HepG2 (cell line): Measurements from ENCODE around the gene LAPTM4A. TPM values are rescaled to one million over a fixed set of nuclear protein-coding genes. Genes with fewer than 3 reads are reported as not detected.

Experiments used
- CEBPG ChIP-seq: IDR thresholded peaks from 2 replicates; pipeline ENCODE4 v1.6.1; 2016
- ETV5 ChIP-seq: IDR thresholded peaks from 2 replicates; pipeline ENCODE4 v1.6.1; 2018; ENCODE audit warnings: missing biosample characterization, missing genetic modification reagents, inconsistent platforms, borderline replicate concordance
- GABPB1 ChIP-seq: IDR thresholded peaks from 2 replicates; pipeline ENCODE4 v1.6.1; 2016; ENCODE audit warnings: mild to moderate bottlenecking, missing genetic modification reagents, moderate library complexity, missing compliant biosample characterization
- GTF3A ChIP-seq: sonication (generic); formaldehyde crosslinking; conservative IDR thresholded peaks from 2 replicates; pipeline ENCODE4 v1.4.0; 2020; ENCODE audit warnings: mild to moderate bottlenecking, missing genetic modification reagents
- HHEX ChIP-seq: IDR thresholded peaks from 2 replicates; pipeline ENCODE4 v1.6.1; 2016; ENCODE audit warnings: control low read depth
- HNRNPL ChIP-seq: fragments of 200-400 bp; formaldehyde crosslinking; IDR thresholded peaks from 2 replicates; pipeline ENCODE4 v1.6.1; 2017; ENCODE audit warnings: mild to moderate bottlenecking, low read depth, low read length
- MYNN ChIP-seq: sonication (generic); formaldehyde crosslinking; IDR thresholded peaks from 2 replicates; pipeline ENCODE4 v1.4.0; 2020; ENCODE audit warnings: mild to moderate bottlenecking, low read depth, missing genetic modification reagents
- NFIB ChIP-seq: sonication (generic); formaldehyde crosslinking; IDR thresholded peaks from 2 replicates; pipeline ENCODE4 v1.9.0; 2021; ENCODE audit warnings: missing genetic modification reagents, mild to moderate bottlenecking, borderline replicate concordance
- NFKB2 ChIP-seq: sonication (generic); formaldehyde crosslinking; IDR thresholded peaks from 2 replicates; pipeline ENCODE4 v1.4.0; 2020; ENCODE audit warnings: missing genetic modification reagents, borderline replicate concordance
- PITX1 ChIP-seq: sonication (generic); formaldehyde crosslinking; IDR thresholded peaks from 2 replicates; pipeline ENCODE4 v1.5.1; 2020; ENCODE audit warnings: mild to moderate bottlenecking, missing genetic modification reagents
- REL ChIP-seq: sonication (generic); formaldehyde crosslinking; conservative IDR thresholded peaks from 2 replicates; pipeline ENCODE4 v1.8.0; 2022; ENCODE audit warnings: mild to moderate bottlenecking, missing genetic modification reagents, moderate library complexity
- TAF15 ChIP-seq: fragments of 200-400 bp; formaldehyde crosslinking; IDR thresholded peaks from one replicate; pipeline ENCODE4 v1.6.1; 2018; ENCODE audit warnings: mild to moderate bottlenecking, low read depth, low read length; ENCODE audit not compliant: poor library complexity, severe bottlenecking
- ZBTB3 ChIP-seq: sonication (generic); formaldehyde crosslinking; IDR thresholded peaks from 2 replicates; pipeline ENCODE4 v1.4.0; 2020; ENCODE audit warnings: low read depth, mild to moderate bottlenecking, moderate library complexity, missing genetic modification reagents, borderline replicate concordance
- ZFP91 ChIP-seq: sonication (generic); formaldehyde crosslinking; IDR thresholded peaks from 2 replicates; pipeline ENCODE4 v1.9.0; 2022; ENCODE audit warnings: missing genetic modification reagents, mild to moderate bottlenecking, borderline replicate concordance
- ZNF124 ChIP-seq: sonication (generic); formaldehyde crosslinking; IDR thresholded peaks from 2 replicates; pipeline ENCODE4 v1.4.0; 2020; ENCODE audit warnings: missing genetic modification reagents
- ZNF337 ChIP-seq: sonication (generic); formaldehyde crosslinking; IDR thresholded peaks from 2 replicates; pipeline ENCODE4 v1.5.1; 2020; ENCODE audit warnings: missing genetic modification reagents, low read depth, mild to moderate bottlenecking, borderline replicate concordance
- ZNF33B ChIP-seq: sonication (generic); formaldehyde crosslinking; IDR thresholded peaks from 2 replicates; pipeline ENCODE4 v1.5.1; 2020; ENCODE audit warnings: mild to moderate bottlenecking, missing genetic modification reagents
- ZNF644 ChIP-seq: IDR thresholded peaks from 2 replicates; pipeline ENCODE4 v1.6.1; 2016; ENCODE audit warnings: low read depth
- polyA plus RNA-seq, 8 experiments: library from polyadenylated mRNA; depleted of rRNA in 3 of 8; stranded (reverse) in 7 of 8; unstranded in 1 of 8; fragments of >200 nt; fragmentation: Illumina TruSeq in 4 of 8; extraction: Trizol in 4 of 8; gene quantifications; 2 replicates each; pipeline versions ENCODE4 v1.2.1 to v1.2.3, GENCODE V29; 2011 to 2016; ENCODE audit warnings: low read depth in 4 of 8, missing spikeins in 1 of 8, mixed read lengths in 1 of 8; ENCODE audit not compliant: insufficient read depth in 1 of 8
- total RNA-seq, 5 experiments: library from RNA; depleted of rRNA; stranded (reverse); fragments of >200 nt; fragmentation: Illumina TruSeq; extraction: Trizol; gene quantifications; 2 replicates each; pipeline ENCODE4 v1.2.3, GENCODE V29; 2016; ENCODE audit warnings: low read depth in 1 of 5
- TF ChIP-seq, protein P1 (sequence below): sonication (generic); formaldehyde crosslinking; IDR thresholded peaks from 2 replicates; pipeline ENCODE4; 2020; ENCODE audit warnings: missing genetic modification reagents, mild to moderate bottlenecking, borderline replicate concordance
- TF ChIP-seq, protein P2 (sequence below): sonication (generic); formaldehyde crosslinking; IDR thresholded peaks from 2 replicates; pipeline ENCODE4 v1.8.1; 2022; ENCODE audit warnings: mild to moderate bottlenecking, missing genetic modification reagents
- TF ChIP-seq, protein P3 (sequence below): sonication (generic); formaldehyde crosslinking; IDR thresholded peaks from 2 replicates; pipeline ENCODE4 v1.5.1; 2020; ENCODE audit warnings: missing genetic modification reagents, mild to moderate bottlenecking, borderline replicate concordance

The LAPTM4A gene
- total and polyA plus RNA-seq, 2 of the 13 experiments (the other 11 are each of a cell fraction or from before 2014, with no cell fraction given): 116 to 558 TPM

DNA sequence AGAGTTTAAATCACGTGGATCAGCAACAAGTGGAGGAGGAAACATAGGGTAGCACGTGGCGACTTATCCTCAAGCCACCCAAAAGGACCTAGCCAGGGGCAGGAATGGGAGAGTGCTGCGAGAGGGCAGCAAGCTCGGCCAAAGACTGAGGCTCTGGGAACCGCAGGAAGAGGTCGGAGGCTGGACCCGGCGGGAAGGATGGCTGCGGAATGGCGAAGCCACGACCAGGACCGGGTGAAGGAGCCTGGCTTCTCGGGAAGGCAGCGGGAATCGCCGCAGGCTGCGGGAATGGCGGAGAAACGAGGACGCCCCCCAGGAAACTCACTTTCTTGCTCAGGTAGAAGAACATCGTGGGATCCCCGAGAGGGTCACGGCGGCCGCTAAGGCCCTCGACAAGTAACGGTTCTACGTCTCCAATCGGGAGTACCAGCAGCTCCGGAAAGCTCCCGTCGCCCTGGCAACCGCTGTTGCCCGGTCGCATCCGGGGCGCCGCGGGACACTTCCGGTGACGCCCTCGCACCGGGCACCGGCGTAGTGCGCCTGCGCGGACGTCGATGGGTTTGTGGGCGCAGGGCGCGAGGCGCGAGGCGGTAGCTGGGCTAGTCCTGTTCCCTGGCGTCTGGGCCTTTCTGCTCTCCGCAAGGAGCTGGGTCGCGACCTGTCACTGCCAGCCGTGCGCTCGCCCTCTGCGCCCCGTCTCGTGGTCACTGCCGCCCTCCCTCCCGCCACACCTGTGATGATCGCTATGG is 61.6 kb downstream of the LAPTM4A start, which contains the start of gene WDR35 (continued):
- peak; percentile 57; the same call in 1 of the 2 replicates for TF ChIP-seq ZNF33B
- peak; percentile 75; the same call in 1 of the 2 replicates for TF ChIP-seq ZBTB3 (CRISPR knock-in tag)
- TF ChIP-seq, protein P1, sequence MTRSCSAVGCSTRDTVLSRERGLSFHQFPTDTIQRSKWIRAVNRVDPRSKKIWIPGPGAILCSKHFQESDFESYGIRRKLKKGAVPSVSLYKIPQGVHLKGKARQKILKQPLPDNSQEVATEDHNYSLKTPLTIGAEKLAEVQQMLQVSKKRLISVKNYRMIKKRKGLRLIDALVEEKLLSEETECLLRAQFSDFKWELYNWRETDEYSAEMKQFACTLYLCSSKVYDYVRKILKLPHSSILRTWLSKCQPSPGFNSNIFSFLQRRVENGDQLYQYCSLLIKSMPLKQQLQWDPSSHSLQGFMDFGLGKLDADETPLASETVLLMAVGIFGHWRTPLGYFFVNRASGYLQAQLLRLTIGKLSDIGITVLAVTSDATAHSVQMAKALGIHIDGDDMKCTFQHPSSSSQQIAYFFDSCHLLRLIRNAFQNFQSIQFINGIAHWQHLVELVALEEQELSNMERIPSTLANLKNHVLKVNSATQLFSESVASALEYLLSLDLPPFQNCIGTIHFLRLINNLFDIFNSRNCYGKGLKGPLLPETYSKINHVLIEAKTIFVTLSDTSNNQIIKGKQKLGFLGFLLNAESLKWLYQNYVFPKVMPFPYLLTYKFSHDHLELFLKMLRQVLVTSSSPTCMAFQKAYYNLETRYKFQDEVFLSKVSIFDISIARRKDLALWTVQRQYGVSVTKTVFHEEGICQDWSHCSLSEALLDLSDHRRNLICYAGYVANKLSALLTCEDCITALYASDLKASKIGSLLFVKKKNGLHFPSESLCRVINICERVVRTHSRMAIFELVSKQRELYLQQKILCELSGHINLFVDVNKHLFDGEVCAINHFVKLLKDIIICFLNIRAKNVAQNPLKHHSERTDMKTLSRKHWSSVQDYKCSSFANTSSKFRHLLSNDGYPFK (CRISPR knock-in tag): peak; percentile 92
- TF ChIP-seq REL (CRISPR knock-in tag): peak; percentile 94
- TF ChIP-seq PITX1: peak; percentile 81
- TF ChIP-seq, protein P2, sequence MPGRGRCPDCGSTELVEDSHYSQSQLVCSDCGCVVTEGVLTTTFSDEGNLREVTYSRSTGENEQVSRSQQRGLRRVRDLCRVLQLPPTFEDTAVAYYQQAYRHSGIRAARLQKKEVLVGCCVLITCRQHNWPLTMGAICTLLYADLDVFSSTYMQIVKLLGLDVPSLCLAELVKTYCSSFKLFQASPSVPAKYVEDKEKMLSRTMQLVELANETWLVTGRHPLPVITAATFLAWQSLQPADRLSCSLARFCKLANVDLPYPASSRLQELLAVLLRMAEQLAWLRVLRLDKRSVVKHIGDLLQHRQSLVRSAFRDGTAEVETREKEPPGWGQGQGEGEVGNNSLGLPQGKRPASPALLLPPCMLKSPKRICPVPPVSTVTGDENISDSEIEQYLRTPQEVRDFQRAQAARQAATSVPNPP (CRISPR knock-in tag): no peak
- TF ChIP-seq HHEX (CRISPR knock-in tag): no peak
- TF ChIP-seq, protein P3, sequence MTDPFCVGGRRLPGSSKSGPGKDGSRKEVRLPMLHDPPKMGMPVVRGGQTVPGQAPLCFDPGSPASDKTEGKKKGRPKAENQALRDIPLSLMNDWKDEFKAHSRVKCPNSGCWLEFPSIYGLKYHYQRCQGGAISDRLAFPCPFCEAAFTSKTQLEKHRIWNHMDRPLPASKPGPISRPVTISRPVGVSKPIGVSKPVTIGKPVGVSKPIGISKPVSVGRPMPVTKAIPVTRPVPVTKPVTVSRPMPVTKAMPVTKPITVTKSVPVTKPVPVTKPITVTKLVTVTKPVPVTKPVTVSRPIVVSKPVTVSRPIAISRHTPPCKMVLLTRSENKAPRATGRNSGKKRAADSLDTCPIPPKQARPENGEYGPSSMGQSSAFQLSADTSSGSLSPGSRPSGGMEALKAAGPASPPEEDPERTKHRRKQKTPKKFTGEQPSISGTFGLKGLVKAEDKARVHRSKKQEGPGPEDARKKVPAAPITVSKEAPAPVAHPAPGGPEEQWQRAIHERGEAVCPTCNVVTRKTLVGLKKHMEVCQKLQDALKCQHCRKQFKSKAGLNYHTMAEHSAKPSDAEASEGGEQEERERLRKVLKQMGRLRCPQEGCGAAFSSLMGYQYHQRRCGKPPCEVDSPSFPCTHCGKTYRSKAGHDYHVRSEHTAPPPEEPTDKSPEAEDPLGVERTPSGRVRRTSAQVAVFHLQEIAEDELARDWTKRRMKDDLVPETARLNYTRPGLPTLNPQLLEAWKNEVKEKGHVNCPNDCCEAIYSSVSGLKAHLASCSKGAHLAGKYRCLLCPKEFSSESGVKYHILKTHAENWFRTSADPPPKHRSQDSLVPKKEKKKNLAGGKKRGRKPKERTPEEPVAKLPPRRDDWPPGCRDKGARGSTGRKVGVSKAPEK (CRISPR knock-in tag): peak; percentile 95
- peak; percentile 73; the same call in 1 of the 2 replicates for TF ChIP-seq HNRNPL
- TF ChIP-seq ZNF124: peak; percentile 64; the same call in 1 of the 2 replicates
- peak; percentile 42 for TF ChIP-seq TAF15
- no peak for TF ChIP-seq GTF3A (CRISPR knock-in tag)
- TF ChIP-seq NFIB (CRISPR knock-in tag): no peak
- no peak for TF ChIP-seq CEBPG (CRISPR knock-in tag)
- peak; percentile 99 for TF ChIP-seq GABPB1 (CRISPR knock-in tag)
- TF ChIP-seq ETV5 (CRISPR knock-in tag): peak; percentile 95
- TF ChIP-seq MYNN (CRISPR knock-in tag): peak; percentile 27; the same call in 1 of the 2 replicates
- TF ChIP-seq NFKB2 (CRISPR knock-in tag): peak; percentile 98; the same call in 1 of the 2 replicates
- 0 out of 2 replicates have a peak, but pooled peaks have one; percentile 3 for TF ChIP-seq ZNF644 (CRISPR knock-in tag)
- peak; percentile 97 for TF ChIP-seq ZFP91
- TF ChIP-seq ZNF337 (CRISPR knock-in tag): peak; percentile 96; the same call in 1 of the 2 replicates
